ENCODE measurements around the gene GOLGA7B.

Gene GOLGA7B

GRCh38 chr10:97849687-97850402 lies at the start of gene GOLGA7B:
Gene GOLGA7B, plus strand, starts transcription at chr10:97849843. Its CDS starts 461 bp downstream, at chr10:97850304.
- DNase-seq, result peak; percentile 72

- DNase-seq, result no peak
Observed at GRCh38 chr10:97800474-97800873, 49.2 kb upstream of the GOLGA7B start.

DNA sequence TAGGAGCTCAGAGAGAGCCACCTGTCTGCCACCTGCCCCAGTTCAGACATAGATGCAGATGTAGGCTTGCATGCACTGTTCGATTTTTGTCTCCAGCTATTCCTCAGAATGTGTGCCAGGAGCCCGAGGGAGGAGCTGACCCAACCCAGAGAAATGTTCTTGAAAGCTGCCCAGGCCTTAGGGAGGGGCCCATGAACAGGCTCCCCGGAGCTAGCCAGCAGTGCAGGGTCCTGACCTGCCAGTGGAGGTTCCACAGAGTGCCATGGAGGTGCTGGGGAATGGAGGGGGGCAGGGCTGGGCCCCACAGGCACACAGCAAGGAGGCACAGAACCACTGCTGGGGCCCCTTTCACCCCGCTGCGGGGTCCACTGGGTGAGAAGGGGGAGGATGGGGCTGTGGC lies 48.2 kb upstream of the GOLGA7B start:
- DNase-seq, result no peak

GRCh38 chr10:97805096-97805884 lies 44.4 kb upstream of the GOLGA7B start:
- DNase-seq, result no peak

- no peak for DNase-seq
Observed at GRCh38 chr10:97805949-97806348, 43.7 kb upstream of the GOLGA7B start.

GRCh38 chr10:97810446-97810845 lies 39.2 kb upstream of the GOLGA7B start:
- DNase-seq, result no peak

- DNase-seq, result no peak
Observed at GRCh38 chr10:97811958-97812357, 37.7 kb upstream of the GOLGA7B start.

GRCh38 chr10:97812696-97813095 lies 36.9 kb upstream of the GOLGA7B start:
- no peak for DNase-seq

DNA sequence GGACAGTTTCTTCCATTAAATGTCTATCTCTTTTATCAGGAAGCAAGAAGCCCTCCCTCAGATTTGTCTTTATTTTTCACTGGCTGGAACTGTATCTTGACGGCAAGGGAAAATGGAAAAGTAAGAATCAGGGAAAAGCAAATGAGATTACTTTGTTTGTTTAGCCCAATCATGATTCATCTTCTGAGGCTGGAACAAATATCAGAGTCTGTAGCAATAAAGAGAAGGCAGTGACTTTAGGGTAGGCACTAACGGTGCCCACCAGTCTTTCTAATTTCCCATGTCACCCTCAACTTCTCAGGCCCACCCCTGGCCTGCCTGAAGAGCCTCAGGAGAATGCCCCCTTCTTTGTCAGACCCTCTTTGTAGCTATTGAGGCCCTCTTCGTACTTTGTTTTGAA lies 36.3 kb upstream of the GOLGA7B start:
- DNase-seq, result no peak

DNA sequence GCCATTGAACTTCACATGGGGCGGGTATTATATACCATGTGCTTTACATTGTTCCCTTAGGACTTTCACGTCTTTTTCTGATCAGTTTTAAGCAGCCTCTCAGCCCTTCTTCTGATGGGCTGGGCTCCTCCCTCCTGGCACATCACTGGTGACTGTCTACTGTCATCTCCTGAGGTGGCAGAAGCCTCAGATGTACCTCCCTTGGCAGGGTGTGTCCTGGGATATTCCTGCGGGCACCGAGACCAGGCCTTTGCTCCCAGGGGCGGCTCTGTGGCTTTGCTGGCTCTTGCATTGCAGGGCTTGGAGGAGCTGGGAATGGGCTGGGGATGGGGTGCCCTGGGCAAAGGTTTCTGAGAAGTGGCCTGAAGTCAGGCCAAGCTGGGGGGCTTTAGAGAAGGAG lies 34.6 kb upstream of the GOLGA7B start:
- DNase-seq, result no peak

DNA sequence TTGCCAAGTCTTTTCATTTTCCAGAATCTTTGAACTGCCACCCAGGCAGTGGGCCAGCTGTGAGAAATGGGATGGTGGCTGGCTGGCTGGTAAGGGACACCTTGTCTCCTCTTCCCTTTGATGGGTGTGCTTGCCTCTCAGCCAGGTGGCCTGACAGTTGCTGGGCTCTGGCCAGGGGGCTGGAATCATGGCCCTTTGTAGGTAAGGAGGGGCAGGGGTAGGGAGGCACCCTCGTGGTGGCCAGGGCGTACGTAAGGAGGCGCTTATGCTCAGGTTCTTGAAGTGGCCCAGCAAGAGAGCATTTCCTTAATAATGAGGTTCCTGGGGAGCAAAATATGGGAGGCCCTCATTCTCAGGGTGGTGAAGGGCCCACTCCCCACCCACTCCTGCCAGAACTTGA lies 33.0 kb upstream of the GOLGA7B start:
- no peak for DNase-seq

DNA sequence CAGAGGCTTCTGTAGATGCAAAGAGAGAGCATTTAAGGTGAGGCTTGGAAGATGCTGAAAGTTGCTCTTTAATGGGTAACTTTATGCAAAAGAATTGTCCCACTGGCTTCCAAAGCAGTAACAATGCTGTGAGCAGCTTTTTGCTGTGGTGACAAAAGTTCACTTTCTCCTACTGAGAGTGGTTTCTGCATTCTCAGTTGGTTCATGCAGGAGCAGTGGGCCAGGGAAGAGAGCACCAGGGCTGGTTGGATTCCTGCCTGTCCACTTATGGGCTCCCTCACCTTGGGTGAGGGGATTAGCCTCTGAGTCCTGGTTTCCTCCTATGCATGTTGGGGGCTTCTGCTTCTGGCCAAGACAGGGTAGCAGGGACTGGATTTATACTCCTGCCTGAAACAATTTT lies 31.1 kb upstream of the GOLGA7B start:
- no peak for DNase-seq

- no peak for DNase-seq
Observed at GRCh38 chr10:97820096-97820704, 29.4 kb upstream of the GOLGA7B start.

GRCh38 chr10:97821308-97822038 lies 28.2 kb upstream of the GOLGA7B start:
- no peak for DNase-seq

DNA sequence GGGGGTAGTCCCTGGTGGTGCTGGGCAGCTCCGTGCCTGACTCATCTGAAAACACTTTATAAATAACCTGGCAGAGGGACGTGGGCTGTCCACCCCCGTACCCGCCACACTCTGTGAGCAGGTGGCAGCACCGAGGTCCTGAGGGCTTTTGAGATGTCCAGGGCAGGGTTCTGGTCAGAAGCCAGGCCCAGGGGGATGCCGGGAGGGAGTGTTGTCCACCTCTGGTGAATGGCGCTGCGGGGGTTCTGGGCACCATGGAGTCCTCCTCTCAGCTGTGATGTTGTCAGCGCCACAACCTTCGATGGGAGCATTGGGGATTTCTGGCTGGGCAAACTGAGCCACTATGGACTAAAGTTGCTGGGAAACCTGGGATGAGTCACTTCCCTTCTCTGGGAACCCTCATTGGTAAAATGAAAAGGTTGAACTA lies 27.4 kb upstream of the GOLGA7B start:
- no peak for DNase-seq

DNA sequence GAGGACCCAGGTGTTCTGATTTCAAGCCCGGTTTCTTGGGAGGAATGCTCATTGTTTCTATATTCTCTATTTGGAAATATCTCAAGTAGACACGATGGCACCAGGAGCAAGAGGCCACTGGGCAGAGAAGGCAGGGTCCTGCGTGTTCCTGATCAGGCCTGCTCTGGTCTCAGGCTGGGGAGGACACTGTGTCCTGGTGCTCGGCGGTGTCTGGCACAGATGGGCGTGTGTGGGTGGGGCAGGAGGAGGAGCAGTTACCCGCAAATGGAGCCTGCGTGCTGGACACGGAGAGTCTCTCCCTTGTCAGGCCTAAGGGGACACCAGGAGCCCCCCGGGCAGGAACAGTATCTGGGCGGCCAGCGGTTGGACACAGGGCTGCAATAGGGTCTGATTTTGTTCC lies 25.9 kb upstream of the GOLGA7B start:
- no peak for DNase-seq

DNA sequence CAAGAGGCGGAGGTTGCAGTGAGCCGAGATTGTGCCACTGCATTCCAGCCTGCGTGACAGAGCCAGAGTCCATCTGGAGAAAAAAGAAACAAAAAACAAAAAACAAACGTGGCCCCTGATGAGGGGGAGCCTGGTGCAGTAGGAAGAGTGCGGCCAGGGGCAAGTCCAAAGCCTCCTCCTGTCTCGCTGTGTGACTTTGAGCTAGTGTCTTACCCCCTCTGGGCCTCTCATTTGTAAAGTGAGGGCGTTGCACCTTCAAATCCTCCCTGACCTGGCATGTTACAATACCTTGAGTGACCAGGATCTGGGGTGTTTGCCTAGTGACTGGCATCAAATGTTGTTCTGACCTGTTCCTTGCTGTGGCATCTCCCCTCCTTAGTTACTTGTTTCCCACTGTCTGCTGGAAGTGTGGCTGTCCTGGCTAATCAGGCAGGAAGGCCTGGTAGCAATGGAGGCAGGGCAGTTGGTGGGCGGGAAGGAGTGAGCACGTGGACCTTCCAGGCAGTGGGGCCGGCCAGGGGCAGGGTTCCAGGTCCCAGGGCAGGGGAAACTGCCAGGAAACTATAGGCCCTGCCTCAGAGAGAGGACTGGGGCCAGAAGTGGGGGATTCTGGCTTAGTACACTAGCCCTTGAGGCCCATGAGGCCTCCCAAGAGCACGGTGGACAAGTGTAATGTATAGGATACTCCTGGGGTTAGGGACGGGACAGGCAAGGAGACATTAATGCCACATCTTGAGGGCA lies 24.5 kb upstream of the GOLGA7B start:
- DNase-seq, result no peak

DNA sequence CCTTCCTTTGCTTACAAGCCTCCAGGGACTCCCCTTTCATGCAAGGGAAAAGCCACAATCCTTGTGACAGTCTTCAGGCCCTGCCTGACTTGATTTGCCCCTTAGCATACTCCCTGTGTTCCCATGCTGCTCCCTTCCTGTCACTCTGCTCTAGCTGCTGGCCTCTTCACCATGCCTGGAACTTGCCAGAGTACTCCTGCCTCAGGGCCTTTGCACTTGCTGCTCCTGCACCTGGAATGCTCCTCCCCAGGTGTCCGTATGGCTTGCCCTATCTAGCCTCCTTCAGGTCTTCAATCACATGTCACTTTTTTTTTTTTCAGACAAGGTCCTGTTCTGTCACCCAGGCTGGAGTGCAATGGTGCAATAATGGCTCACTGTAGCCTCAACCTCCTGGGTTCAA lies 22.8 kb upstream of the GOLGA7B start:
- no peak for DNase-seq

- DNase-seq, result no peak
Observed at GRCh38 chr10:97827702-97828291, 21.8 kb upstream of the GOLGA7B start.

- no peak for DNase-seq
Observed at GRCh38 chr10:97828721-97829120, 20.9 kb upstream of the GOLGA7B start.

- no peak for DNase-seq
Observed at GRCh38 chr10:97830064-97830463, 19.6 kb upstream of the GOLGA7B start.

DNA sequence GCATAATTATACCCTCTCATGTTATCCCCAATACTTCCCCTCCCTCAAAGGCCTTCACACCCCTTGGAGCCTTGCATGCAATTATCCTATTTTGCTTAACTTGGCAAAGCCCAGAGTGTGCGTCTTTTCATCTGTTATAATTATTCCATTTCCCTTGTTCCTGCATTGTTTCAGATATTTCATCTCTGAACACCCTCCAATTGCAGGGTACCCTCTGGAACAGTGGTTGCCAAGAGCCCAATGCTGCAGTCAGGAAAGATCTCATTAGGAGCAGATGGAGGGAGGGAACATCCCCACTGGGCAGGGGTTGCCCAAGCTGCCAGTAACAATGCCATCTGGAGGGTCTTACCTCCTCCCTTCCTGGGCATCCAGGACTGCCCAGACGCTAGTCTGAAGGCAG lies 18.4 kb upstream of the GOLGA7B start:
- DNase-seq, result no peak
